MM.1S (cell line): ENCODE data around the gene ANKRD6.

Experiments used
- DNase-seq: peaks from one replicate; pipeline ENCODE4 v3.0.0-alpha.2; 2015
- H2AFZ ChIP-seq: fragments of 300-600 bp; sonication (generic); 2 replicates; pipeline ENCODE4 v1.6.0; 2016; ENCODE audit warnings: antibody characterized with exemption, low read length
- H3F3A ChIP-seq: fragments of 300-600 bp; sonication (generic); 2 replicates; pipeline ENCODE4 v1.6.1; 2016; ENCODE audit warnings: mild to moderate bottlenecking, antibody characterized with exemption, low read length, moderate library complexity, mixed read lengths; ENCODE audit not compliant: insufficient read depth
- H3K27ac ChIP-seq: fragments of 300-600 bp; sonication (generic); 2 replicates; pipeline ENCODE4 v1.5.1; 2016; ENCODE audit warnings: mild to moderate bottlenecking, low read length
- H3K27me3 ChIP-seq: fragments of 300-600 bp; sonication (generic); replicated peaks from 2 replicates; pipeline ENCODE4 v1.6.0; 2016; ENCODE audit warnings: low read length; ENCODE audit not compliant: insufficient read depth
- H3K36me3 ChIP-seq: fragments of 300-600 bp; sonication (generic); replicated peaks from 2 replicates; pipeline ENCODE4 v1.6.1; 2016; ENCODE audit warnings: mild to moderate bottlenecking, low read length, mixed read lengths; ENCODE audit not compliant: insufficient read depth
- H3K4me1 ChIP-seq: fragments of 300-600 bp; sonication (generic); 2 replicates; pipeline ENCODE4 v1.6.1; 2016; ENCODE audit warnings: low read length, mixed read lengths
- H3K4me2 ChIP-seq: fragments of 300-600 bp; sonication (generic); 2 replicates; pipeline ENCODE4 v1.6.0; 2016; ENCODE audit warnings: low read depth, low read length
- H3K4me3 ChIP-seq: fragments of 300-600 bp; sonication (generic); 2 replicates; pipeline ENCODE4 v1.5.1; 2016; ENCODE audit warnings: low read length, mixed read lengths
- H3K79me2 ChIP-seq: fragments of 300-600 bp; sonication (generic); 2 replicates; pipeline ENCODE4 v1.6.1; 2016; ENCODE audit warnings: mixed run types, low read length, mixed read lengths
- H3K9ac ChIP-seq: fragments of 300-600 bp; sonication (generic); 2 replicates; pipeline ENCODE4 v1.6.1; 2016; ENCODE audit warnings: low read length, mixed read lengths
- H3K9me2 ChIP-seq: fragments of 300-600 bp; sonication (generic); replicated peaks from 2 replicates; pipeline ENCODE4 v1.6.1; 2016; ENCODE audit warnings: mild to moderate bottlenecking, low read length, mixed read lengths; ENCODE audit not compliant: insufficient read depth
- H3K9me3 ChIP-seq: fragments of 300-600 bp; sonication (generic); replicated peaks from 2 replicates; pipeline ENCODE4 v1.6.1; 2016; ENCODE audit warnings: mild to moderate bottlenecking, low read length, mixed read lengths; ENCODE audit not compliant: insufficient read depth
- H4K20me1 ChIP-seq: fragments of 300-600 bp; sonication (generic); 2 replicates; pipeline ENCODE4 v1.6.1; 2016; ENCODE audit warnings: mild to moderate bottlenecking, low read length, moderate library complexity, mixed read lengths; ENCODE audit not compliant: insufficient read depth
- CTCF ChIP-seq: fragments of 300-600 bp; sonication (generic); IDR thresholded peaks from 2 replicates; pipeline ENCODE4 v1.5.1; 2016; ENCODE audit warnings: antibody characterized with exemption, low read length, mixed read lengths
- EZH2 ChIP-seq: fragments of 300-600 bp; sonication (generic); optimal IDR thresholded peaks from 2 replicates; pipeline ENCODE3; 2017; ENCODE audit warnings: low read depth, mild to moderate bottlenecking, antibody characterized with exemption, low read length, mixed read lengths
- EZH2phosphoT487 ChIP-seq: fragments of 300-600 bp; sonication (generic); IDR thresholded peaks from 2 replicates; pipeline ENCODE4 v1.6.1; 2018; ENCODE audit warnings: antibody characterized with exemption, low read length

ANKRD6 gene

GRCh38 chr6:89655122-89655521 lies 222.2 kb downstream of the ANKRD6 start:
- Histone ChIP-seq H3K9ac (no peak overlapping the region), H3K27me3 (no peaks in the 10 kb centered on the region), H3K4me1 (no peaks in the 10 kb centered on the region), H3K36me3 (no peaks in the 10 kb centered on the region; the same call in 1 of the 2 replicates), H3K9me3 (no peaks in the 10 kb centered on the region), H4K20me1 (no peaks in the 10 kb centered on the region), H3F3A (peaks cover 6% of the 10 kb centered on the region; the same call in 1 of the 2 replicates), H2AFZ (no peak overlapping the region), H3K4me3 (no peak overlapping the region), H3K4me2 (no peak overlapping the region), H3K27ac (no peak overlapping the region), H3K9me2 (no peaks in the 10 kb centered on the region), H3K79me2 (no peaks in the 10 kb centered on the region)
- TF ChIP-seq EZH2, result no peak
- TF ChIP-seq EZH2phosphoT487, result no peak
- no peak for TF ChIP-seq CTCF
- DNase-seq, result no peak

GRCh38 chr6:89657445-89658158 lies 224.7 kb downstream of the ANKRD6 start:
- H2AFZ ChIP-seq, result no peak overlapping the region
- H3K36me3 ChIP-seq, result peaks cover 4% of the 10 kb centered on the region; the same call in 1 of the 2 replicates
- no peaks in the 10 kb centered on the region for H3K27me3 ChIP-seq
- no peak overlapping the region for H3K4me3 ChIP-seq
- no peaks in the 10 kb centered on the region for H4K20me1 ChIP-seq
- H3K9ac ChIP-seq, result no peak overlapping the region
- TF ChIP-seq EZH2phosphoT487 (no peak), EZH2 (no peak), CTCF (no peak)
- no peaks in the 10 kb centered on the region for H3K9me3 ChIP-seq
- DNase-seq, result no peak
- H3K27ac ChIP-seq, result no peak overlapping the region
- no peaks in the 10 kb centered on the region for H3K4me1 ChIP-seq
- H3K4me2 ChIP-seq, result no peak overlapping the region
- H3K9me2 ChIP-seq, result no peaks in the 10 kb centered on the region
- H3K79me2 ChIP-seq, result no peaks in the 10 kb centered on the region
- H3F3A ChIP-seq, result peaks cover 6% of the 10 kb centered on the region; the same call in 1 of the 2 replicates

GRCh38 chr6:89660981-89661380 lies 228.0 kb downstream of the ANKRD6 start:
- Histone ChIP-seq H3K27me3 (no peaks in the 10 kb centered on the region), H3K9ac (no peak overlapping the region), H3K9me3 (no peaks in the 10 kb centered on the region), H4K20me1 (no peaks in the 10 kb centered on the region), H3K36me3 (peaks cover 4% of the 10 kb centered on the region; the same call in 1 of the 2 replicates), H3K4me3 (no peak overlapping the region), H3K27ac (no peak overlapping the region), H2AFZ (no peak overlapping the region), H3K4me1 (no peaks in the 10 kb centered on the region), H3F3A (no peaks in the 10 kb centered on the region; the same call in 1 of the 2 replicates), H3K4me2 (no peak overlapping the region), H3K79me2 (no peaks in the 10 kb centered on the region), H3K9me2 (no peaks in the 10 kb centered on the region)
- DNase-seq, result no peak
- TF ChIP-seq CTCF (no peak), EZH2 (no peak), EZH2phosphoT487 (no peak)
